ENCODE results near the gene EXOC6.
A peak's percentile ranks its signal among the peaks of the same experiment; 100 is the strongest.

Gene EXOC6

GRCh38 chr10:93075369-93076221, 227.3 kb downstream of the EXOC6 start:
- H3K36me3 ChIP-seq (replicated peaks), result no peaks in the 10 kb centered on the region
- no peak for DNase-seq (ENCODE audit: low spot score in 2 of 2)
- no peak overlapping the region for H3K4me3 ChIP-seq
- in situ Hi-C loops (cut with MboI; ENCODE audit: low sequenced_read_pairs), result loop anchor here (10.0 to 25.0 kb wide), 2 partner anchors 71 to 412 kb away; partner anchors contain the start of genes CEP55 and MYOF
- peaks cover 12% of the 10 kb centered on the region for H3K4me1 ChIP-seq
- H3K27me3 ChIP-seq (ENCODE audit: low read depth), result no peaks in the 10 kb centered on the region
- no peaks in the 10 kb centered on the region for H3K9me3 ChIP-seq

- in situ Hi-C loops (cut with MboI; ENCODE audit: low sequenced_read_pairs), result loop anchor here (10.0 to 25.0 kb wide), 2 partner anchors 72 to 410 kb away; partner anchors contain the start of genes CEP55 and MYOF
- no peaks in the 10 kb centered on the region for H3K36me3 ChIP-seq (replicated peaks)
- no peak for DNase-seq (ENCODE audit: low spot score in 2 of 2)
- H3K4me3 ChIP-seq, result no peak overlapping the region
- H3K4me1 ChIP-seq, result peaks cover 12% of the 10 kb centered on the region
- no peaks in the 10 kb centered on the region for H3K27me3 ChIP-seq (ENCODE audit: low read depth)
- no peaks in the 10 kb centered on the region for H3K9me3 ChIP-seq
Observed at GRCh38 chr10:93076871-93077270, 228.6 kb downstream of the EXOC6 start.

- H3K9me3 ChIP-seq, result no peaks in the 10 kb centered on the region
- H3K36me3 ChIP-seq (replicated peaks), result no peaks in the 10 kb centered on the region
- DNase-seq (ENCODE audit: low spot score in 2 of 2), result no peak
- no peaks in the 10 kb centered on the region for H3K27me3 ChIP-seq (ENCODE audit: low read depth)
- in situ Hi-C loops (cut with MboI; ENCODE audit: low sequenced_read_pairs), result loop anchor here (10.0 to 25.0 kb wide), 2 partner anchors 73 to 409 kb away; partner anchors contain the start of genes CEP55 and MYOF
- no peak overlapping the region for H3K4me3 ChIP-seq
- peaks cover 12% of the 10 kb centered on the region for H3K4me1 ChIP-seq
Observed at GRCh38 chr10:93077860-93078337, 229.6 kb downstream of the EXOC6 start.

GRCh38 chr10:93079663-93080349, 231.5 kb downstream of the EXOC6 start:
- peaks cover 12% of the 10 kb centered on the region for H3K4me1 ChIP-seq
- in situ Hi-C loops (cut with MboI; ENCODE audit: low sequenced_read_pairs), result loop anchor here (5.0 to 25.0 kb wide), 4 partner anchors 75 to 407 kb away; partner anchors contain the start of genes CEP55 and MYOF
- H3K36me3 ChIP-seq (replicated peaks), result no peaks in the 10 kb centered on the region
- no peaks in the 10 kb centered on the region for H3K9me3 ChIP-seq
- H3K27me3 ChIP-seq (ENCODE audit: low read depth), result no peaks in the 10 kb centered on the region
- no peak overlapping the region for H3K4me3 ChIP-seq
- DNase-seq (ENCODE audit: low spot score in 2 of 2), result peak in 1 of 2 experiments; percentile 7

DNA sequence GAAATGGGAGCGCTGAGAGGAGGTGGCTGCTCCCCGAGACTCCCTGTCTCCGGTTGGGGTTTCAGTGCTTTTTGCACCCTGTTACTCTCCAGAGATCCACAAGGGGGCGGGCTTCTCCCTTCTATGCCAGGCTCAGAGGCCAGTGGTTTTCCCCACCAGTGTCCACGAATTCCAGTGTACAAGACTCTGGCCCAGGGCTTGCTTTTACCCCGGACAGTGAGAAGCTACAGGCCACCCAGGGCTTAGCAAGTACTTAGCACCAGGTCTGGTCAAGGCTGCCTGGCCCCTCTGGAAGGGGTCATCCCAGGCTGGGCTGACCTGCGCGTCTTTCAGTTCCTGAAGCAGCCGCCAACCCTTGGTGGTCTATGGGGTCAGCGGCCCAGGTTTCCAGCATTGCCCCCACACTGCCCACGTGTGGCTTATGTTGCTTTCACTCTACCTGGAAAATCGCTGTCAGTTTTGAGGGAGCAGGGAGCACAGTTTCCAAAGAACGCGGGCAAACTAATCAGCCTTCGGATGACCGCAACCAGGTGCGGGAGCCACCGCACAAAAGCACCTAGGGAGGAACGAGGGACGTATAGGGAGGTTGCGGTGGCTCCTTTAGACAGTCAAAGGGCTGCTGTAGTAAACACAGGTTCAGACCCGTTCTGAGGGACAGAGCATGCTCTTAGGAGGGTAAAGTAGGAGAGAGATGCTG, 232.2 kb downstream of the EXOC6 start:
- Histone ChIP-seq H3K9me3 (no peaks in the 10 kb centered on the region), H3K36me3 (replicated peaks) (no peaks in the 10 kb centered on the region), H3K4me1 (peaks cover 12% of the 10 kb centered on the region), H3K4me3 (no peak overlapping the region), H3K27me3 (ENCODE audit: low read depth) (no peaks in the 10 kb centered on the region)
- in situ Hi-C loops (cut with MboI; ENCODE audit: low sequenced_read_pairs), result loop anchor here (5.0 to 25.0 kb wide), 3 partner anchors 214 to 407 kb away; partner anchors contain the start of genes CEP55 and MYOF
- DNase-seq (ENCODE audit: low spot score in 2 of 2), result peak; percentile 12 to 76

- DNase-seq (ENCODE audit: low spot score in 2 of 2), result peak in 1 of 2 experiments; percentile 4
- Histone ChIP-seq H3K4me3 (no peak overlapping the region), H3K4me1 (peaks cover 9% of the 10 kb centered on the region; the same call in 1 of the 2 replicates), H3K36me3 (replicated peaks) (no peaks in the 10 kb centered on the region), H3K9me3 (no peaks in the 10 kb centered on the region), H3K27me3 (ENCODE audit: low read depth) (no peaks in the 10 kb centered on the region)
- in situ Hi-C loops (cut with MboI; ENCODE audit: low sequenced_read_pairs), result loop anchor here (5.0 to 25.0 kb wide), 3 partner anchors 213 to 406 kb away; partner anchors contain the start of genes CEP55 and MYOF
Observed at GRCh38 chr10:93081318-93081717, 233.0 kb downstream of the EXOC6 start.

- Histone ChIP-seq H3K4me3 (no peak overlapping the region), H3K27me3 (ENCODE audit: low read depth) (no peaks in the 10 kb centered on the region), H3K4me1 (peaks cover 5% of the 10 kb centered on the region), H3K36me3 (replicated peaks) (no peaks in the 10 kb centered on the region), H3K9me3 (no peaks in the 10 kb centered on the region)
- peak in 1 of 2 experiments; percentile 5 for DNase-seq (ENCODE audit: low spot score in 2 of 2)
- in situ Hi-C loops (cut with MboI; ENCODE audit: low sequenced_read_pairs), result loop anchor here (5.0 to 25.0 kb wide), 3 partner anchors 213 to 405 kb away; partner anchors contain the start of genes CEP55 and MYOF
Observed at GRCh38 chr10:93081834-93082233, 233.5 kb downstream of the EXOC6 start.

GRCh38 chr10:93083743-93084539, 235.6 kb downstream of the EXOC6 start:
- in situ Hi-C loops (cut with MboI; ENCODE audit: low sequenced_read_pairs), result loop anchor here (5.0 to 25.0 kb wide), 3 partner anchors 211 to 403 kb away; partner anchors contain the start of genes CEP55 and MYOF
- H3K4me1 ChIP-seq, result peaks cover 23% of the 10 kb centered on the region
- H3K4me3 ChIP-seq, result no peak overlapping the region
- H3K36me3 ChIP-seq (replicated peaks), result no peaks in the 10 kb centered on the region
- DNase-seq (ENCODE audit: low spot score in 2 of 2), result no peak
- H3K9me3 ChIP-seq, result no peaks in the 10 kb centered on the region
- H3K27me3 ChIP-seq (ENCODE audit: low read depth), result no peaks in the 10 kb centered on the region

DNA sequence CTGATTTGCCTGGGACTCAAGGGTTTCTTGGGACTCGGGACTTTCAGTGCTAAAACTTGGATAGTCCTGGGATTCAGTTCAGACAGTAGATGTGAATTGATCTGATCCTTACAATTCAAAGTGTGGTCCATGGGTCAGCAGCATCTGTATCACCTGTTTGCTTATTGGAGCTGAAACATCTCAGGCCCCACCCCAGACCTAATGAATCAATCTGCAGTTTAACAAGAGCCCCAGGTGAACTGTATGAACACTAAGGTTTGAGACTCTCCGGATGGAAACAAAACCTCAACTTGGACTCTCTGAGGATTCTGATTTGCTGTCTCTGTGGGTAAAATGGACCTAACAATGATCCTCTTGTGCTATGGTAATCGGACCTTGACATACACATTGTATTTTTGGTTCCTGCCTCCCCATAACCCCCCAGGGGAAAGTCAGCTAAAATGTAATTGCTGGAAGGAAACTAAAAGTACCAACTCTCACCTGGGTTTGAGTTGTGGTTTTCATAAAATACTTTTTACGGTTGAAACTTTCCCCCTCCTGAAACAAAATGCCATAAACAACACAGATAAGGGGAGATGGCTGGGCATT, 237.0 kb downstream of the EXOC6 start:
- H3K4me3 ChIP-seq, result no peak overlapping the region
- H3K27me3 ChIP-seq (ENCODE audit: low read depth), result no peaks in the 10 kb centered on the region
- no peaks in the 10 kb centered on the region for H3K36me3 ChIP-seq (replicated peaks)
- peaks cover 18% of the 10 kb centered on the region for H3K4me1 ChIP-seq
- DNase-seq (ENCODE audit: low spot score in 2 of 2), result no peak
- no peaks in the 10 kb centered on the region for H3K9me3 ChIP-seq
- in situ Hi-C loops (cut with MboI; ENCODE audit: low sequenced_read_pairs), result loop anchor here (10.0 to 25.0 kb wide), 2 partner anchors 209 to 402 kb away; partner anchors contain the start of genes CEP55 and MYOF

DNA sequence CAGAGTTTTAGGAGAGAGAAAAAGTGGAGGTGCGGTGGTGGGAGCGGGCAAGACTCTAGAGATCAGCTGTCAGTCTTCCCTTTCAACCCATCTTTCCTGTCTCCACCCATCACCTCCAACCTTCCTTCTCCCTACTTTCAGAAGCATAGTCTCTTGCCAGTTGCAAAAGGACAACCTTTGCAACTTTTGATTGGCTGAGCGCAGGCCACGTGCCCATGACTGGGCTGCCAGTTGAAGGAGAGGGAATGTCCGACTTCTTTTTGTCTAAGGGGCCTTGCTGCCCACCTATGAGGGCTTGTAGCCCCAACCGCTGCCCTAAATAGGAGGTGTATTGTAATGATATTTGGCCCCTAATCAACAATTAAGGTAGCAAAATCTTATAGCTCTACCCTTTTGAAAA, 238.0 kb downstream of the EXOC6 start:
- H3K4me1 ChIP-seq, result peaks cover 17% of the 10 kb centered on the region
- DNase-seq (ENCODE audit: low spot score in 2 of 2), result no peak
- H3K27me3 ChIP-seq (ENCODE audit: low read depth), result no peaks in the 10 kb centered on the region
- in situ Hi-C loops (cut with MboI; ENCODE audit: low sequenced_read_pairs), result loop anchor here (10.0 to 25.0 kb wide), 2 partner anchors 209 to 401 kb away; partner anchors contain the start of genes CEP55 and MYOF
- no peak overlapping the region for H3K4me3 ChIP-seq
- H3K9me3 ChIP-seq, result no peaks in the 10 kb centered on the region
- H3K36me3 ChIP-seq (replicated peaks), result no peaks in the 10 kb centered on the region

DNA sequence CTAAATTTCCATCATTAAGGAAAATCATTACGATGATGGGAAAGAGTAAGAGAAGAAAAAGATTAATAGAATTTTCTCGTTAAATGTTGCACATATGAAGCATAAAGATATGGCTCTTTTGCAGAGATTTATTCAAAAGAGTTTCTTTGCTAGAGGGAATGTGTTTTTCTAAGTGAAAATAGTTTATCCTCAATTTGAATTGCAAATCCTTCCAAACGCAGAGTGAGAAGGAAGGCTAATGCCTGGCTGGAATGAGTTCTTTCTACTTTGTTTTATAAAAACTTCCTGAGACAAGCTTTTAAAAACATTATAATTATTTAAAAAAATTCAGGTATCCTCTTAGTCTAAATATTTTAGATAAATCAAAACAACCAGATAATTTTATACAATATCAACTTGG, 239.5 kb downstream of the EXOC6 start:
- DNase-seq (ENCODE audit: low spot score in 2 of 2), result peak in 1 of 2 experiments; percentile 34
- Histone ChIP-seq H3K4me3 (no peak overlapping the region), H3K27me3 (ENCODE audit: low read depth) (no peaks in the 10 kb centered on the region), H3K4me1 (peaks cover 17% of the 10 kb centered on the region), H3K9me3 (no peaks in the 10 kb centered on the region), H3K36me3 (replicated peaks) (no peaks in the 10 kb centered on the region)
- in situ Hi-C loops (cut with MboI; ENCODE audit: low sequenced_read_pairs), result loop anchor here (10.0 to 25.0 kb wide), 2 partner anchors 207 to 399 kb away; partner anchors contain the start of genes CEP55 and MYOF

DNA sequence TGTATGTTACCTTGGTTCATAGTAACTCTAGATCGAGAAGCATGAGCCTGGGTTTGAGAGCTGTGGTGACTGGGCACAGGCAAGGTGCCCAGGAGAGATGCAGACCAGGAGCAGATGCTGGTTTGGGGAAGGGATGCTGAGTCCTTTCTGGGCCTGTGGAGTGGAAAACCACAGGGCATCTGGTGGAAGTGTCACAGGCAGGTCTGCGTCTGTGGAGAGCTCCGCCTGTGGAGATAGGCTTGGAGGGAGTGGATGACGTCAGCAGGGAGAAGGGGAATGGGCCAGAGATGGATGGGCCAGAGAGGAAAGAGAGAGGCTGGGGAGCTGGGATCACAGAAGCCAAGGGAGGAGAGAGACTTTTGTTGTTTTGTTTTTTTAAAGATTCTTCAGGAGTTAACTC, 240.1 kb downstream of the EXOC6 start:
- Histone ChIP-seq H3K36me3 (replicated peaks) (no peaks in the 10 kb centered on the region), H3K4me1 (peaks cover 17% of the 10 kb centered on the region), H3K27me3 (ENCODE audit: low read depth) (no peaks in the 10 kb centered on the region), H3K4me3 (no peak overlapping the region), H3K9me3 (no peaks in the 10 kb centered on the region)
- peak in 1 of 2 experiments; percentile 9 for DNase-seq (ENCODE audit: low spot score in 2 of 2)
- in situ Hi-C loops (cut with MboI; ENCODE audit: low sequenced_read_pairs), result loop anchor here (10.0 to 25.0 kb wide), 2 partner anchors 206 to 399 kb away; partner anchors contain the start of genes CEP55 and MYOF
